ENCODE measurements around the gene PLEKHG5.
A peak's percentile ranks its signal among the peaks of the same experiment; 100 is the strongest.

The PLEKHG5 gene

DNA sequence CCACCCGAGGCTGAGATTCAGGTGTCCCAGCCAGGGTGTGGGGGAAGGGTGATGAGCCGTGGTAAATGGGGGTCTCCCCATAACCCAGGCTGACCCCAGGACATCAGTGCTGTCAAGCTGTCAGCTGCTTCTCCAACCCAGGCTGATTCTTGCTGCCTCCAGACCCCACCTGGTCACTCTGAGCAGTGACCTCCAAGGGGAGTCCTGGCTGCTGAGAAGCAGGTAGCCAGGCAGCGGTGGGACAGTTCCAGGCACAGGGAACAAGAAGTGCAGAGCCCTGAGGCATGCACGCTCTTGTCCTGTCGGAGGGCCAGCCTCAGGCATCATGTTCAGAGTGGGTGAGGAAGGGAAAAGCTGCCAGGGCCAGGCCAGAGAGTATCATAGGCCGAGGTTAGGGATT is 65.8 kb downstream of the PLEKHG5 start:
- TF ChIP-seq TAF1 (IDR thresholded peaks at IDR 0.05; ENCODE audit: low read depth) (no peak; the same call in 1 of the 2 replicates), RAD21 (IDR thresholded peaks at IDR 0.05; ENCODE audit: low read depth) (no peak), CEBPB (IDR thresholded peaks at IDR 0.05) (no peak), FOXM1 (IDR thresholded peaks at IDR 0.05; ENCODE audit: borderline replicate concordance, low read depth) (no peak), YY1 (IDR thresholded peaks at IDR 0.05; ENCODE audit: low read depth) (no peak), ZBTB7A (IDR thresholded peaks at IDR 0.05; ENCODE audit: low read depth) (no peak; the same call in 1 of the 2 replicates), MAX (IDR thresholded peaks at IDR 0.05) (no peak), EGR1 (IDR thresholded peaks at IDR 0.05) (no peak), CREB1 (IDR thresholded peaks at IDR 0.05; ENCODE audit: low read depth) (no peak), NFIC (IDR thresholded peaks at IDR 0.05) (no peak), EP300 (IDR thresholded peaks at IDR 0.05; ENCODE audit: borderline replicate concordance) (no peak), TEAD4 (IDR thresholded peaks at IDR 0.05) (no peak), TCF12 (IDR thresholded peaks at IDR 0.05; ENCODE audit: low read depth) (no peak)
- TF ChIP-seq, protein P1, sequence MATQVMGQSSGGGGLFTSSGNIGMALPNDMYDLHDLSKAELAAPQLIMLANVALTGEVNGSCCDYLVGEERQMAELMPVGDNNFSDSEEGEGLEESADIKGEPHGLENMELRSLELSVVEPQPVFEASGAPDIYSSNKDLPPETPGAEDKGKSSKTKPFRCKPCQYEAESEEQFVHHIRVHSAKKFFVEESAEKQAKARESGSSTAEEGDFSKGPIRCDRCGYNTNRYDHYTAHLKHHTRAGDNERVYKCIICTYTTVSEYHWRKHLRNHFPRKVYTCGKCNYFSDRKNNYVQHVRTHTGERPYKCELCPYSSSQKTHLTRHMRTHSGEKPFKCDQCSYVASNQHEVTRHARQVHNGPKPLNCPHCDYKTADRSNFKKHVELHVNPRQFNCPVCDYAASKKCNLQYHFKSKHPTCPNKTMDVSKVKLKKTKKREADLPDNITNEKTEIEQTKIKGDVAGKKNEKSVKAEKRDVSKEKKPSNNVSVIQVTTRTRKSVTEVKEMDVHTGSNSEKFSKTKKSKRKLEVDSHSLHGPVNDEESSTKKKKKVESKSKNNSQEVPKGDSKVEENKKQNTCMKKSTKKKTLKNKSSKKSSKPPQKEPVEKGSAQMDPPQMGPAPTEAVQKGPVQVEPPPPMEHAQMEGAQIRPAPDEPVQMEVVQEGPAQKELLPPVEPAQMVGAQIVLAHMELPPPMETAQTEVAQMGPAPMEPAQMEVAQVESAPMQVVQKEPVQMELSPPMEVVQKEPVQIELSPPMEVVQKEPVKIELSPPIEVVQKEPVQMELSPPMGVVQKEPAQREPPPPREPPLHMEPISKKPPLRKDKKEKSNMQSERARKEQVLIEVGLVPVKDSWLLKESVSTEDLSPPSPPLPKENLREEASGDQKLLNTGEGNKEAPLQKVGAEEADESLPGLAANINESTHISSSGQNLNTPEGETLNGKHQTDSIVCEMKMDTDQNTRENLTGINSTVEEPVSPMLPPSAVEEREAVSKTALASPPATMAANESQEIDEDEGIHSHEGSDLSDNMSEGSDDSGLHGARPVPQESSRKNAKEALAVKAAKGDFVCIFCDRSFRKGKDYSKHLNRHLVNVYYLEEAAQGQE (IDR thresholded peaks at IDR 0.05; ENCODE audit: low read depth): no peak
- TF ChIP-seq, protein P2, sequence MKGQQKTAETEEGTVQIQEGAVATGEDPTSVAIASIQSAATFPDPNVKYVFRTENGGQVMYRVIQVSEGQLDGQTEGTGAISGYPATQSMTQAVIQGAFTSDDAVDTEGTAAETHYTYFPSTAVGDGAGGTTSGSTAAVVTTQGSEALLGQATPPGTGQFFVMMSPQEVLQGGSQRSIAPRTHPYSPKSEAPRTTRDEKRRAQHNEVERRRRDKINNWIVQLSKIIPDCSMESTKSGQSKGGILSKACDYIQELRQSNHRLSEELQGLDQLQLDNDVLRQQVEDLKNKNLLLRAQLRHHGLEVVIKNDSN (IDR thresholded peaks at IDR 0.05): no peak

- TF ChIP-seq MAX (IDR thresholded peaks at IDR 0.05) (peak; percentile 67; the same call in 1 of the 2 replicates), NFIC (IDR thresholded peaks at IDR 0.05) (peak; percentile 23; the same call in 1 of the 2 replicates), TAF1 (IDR thresholded peaks at IDR 0.05; ENCODE audit: low read depth) (peak; percentile 80; the same call in 1 of the 2 replicates), CEBPB (IDR thresholded peaks at IDR 0.05) (no peak), YY1 (IDR thresholded peaks at IDR 0.05; ENCODE audit: low read depth) (0 out of 2 replicates have a peak, but pooled peaks have one; percentile 10)
These were observed 66.6 kb downstream of the PLEKHG5 start, which contains the start of gene ESPN for GRCh38 chr1:6424619-6425593. Gene ESPN, plus strand, starts transcription at chr1:6424776. Its CDS starts 180 bp downstream, at chr1:6424956.

DNA sequence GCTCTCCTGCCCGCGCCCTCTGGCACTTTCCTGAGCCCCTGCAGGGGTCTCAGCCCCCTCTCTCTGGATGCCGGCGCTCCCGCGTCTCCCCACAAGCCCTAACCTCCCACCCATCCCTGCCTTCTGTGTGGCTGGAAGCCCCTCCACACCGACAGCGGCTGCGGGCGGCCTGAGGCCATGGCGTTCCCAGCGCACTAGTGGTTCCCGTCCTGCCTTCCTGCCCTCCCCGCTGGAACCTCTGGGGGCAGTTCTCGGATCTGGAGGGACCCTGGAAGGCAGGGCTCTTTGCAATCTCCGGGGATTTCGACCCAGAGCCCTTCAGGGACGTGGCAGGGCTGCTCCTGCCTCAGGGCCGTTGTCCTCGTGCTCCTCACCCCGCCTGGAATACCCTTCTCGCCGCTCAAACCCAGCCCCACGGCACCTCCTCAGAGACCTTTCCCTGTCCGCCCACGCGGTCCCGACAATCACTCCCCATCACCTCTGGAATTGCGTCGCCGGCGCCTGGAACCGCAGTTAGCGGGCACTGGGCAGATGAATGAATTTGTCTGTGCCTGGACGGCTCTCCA is 67.4 kb downstream of the PLEKHG5 start:
- TF ChIP-seq, protein P1 (IDR thresholded peaks at IDR 0.05; ENCODE audit: low read depth): no peak
- peak; percentile 92 for TF ChIP-seq EGR1 (IDR thresholded peaks at IDR 0.05)
- 0 out of 2 replicates have a peak, but pooled peaks have one; percentile 63 for TF ChIP-seq ZBTB7A (IDR thresholded peaks at IDR 0.05; ENCODE audit: low read depth)

- TF ChIP-seq FOXM1 (IDR thresholded peaks at IDR 0.05; ENCODE audit: borderline replicate concordance, low read depth) (peak; percentile 91), YY1 (IDR thresholded peaks at IDR 0.05; ENCODE audit: low read depth) (peak; percentile 64), NFIC (IDR thresholded peaks at IDR 0.05) (peak; percentile 98), ZBTB7A (IDR thresholded peaks at IDR 0.05; ENCODE audit: low read depth) (peak; percentile 77), CREB1 (IDR thresholded peaks at IDR 0.05; ENCODE audit: low read depth) (no peak), TEAD4 (IDR thresholded peaks at IDR 0.05) (peak; percentile 98), MAX (IDR thresholded peaks at IDR 0.05) (peak; percentile 57), TCF12 (IDR thresholded peaks at IDR 0.05; ENCODE audit: low read depth) (peak; percentile 98), CEBPB (IDR thresholded peaks at IDR 0.05) (0 out of 2 replicates have a peak, but pooled peaks have one; percentile 7), RAD21 (IDR thresholded peaks at IDR 0.05; ENCODE audit: low read depth) (peak; percentile 74), EP300 (IDR thresholded peaks at IDR 0.05; ENCODE audit: borderline replicate concordance) (peak; percentile 99), EGR1 (IDR thresholded peaks at IDR 0.05) (0 out of 2 replicates have a peak, but pooled peaks have one; percentile 10), TAF1 (IDR thresholded peaks at IDR 0.05; ENCODE audit: low read depth) (0 out of 2 replicates have a peak, but pooled peaks have one; percentile 43)
- TF ChIP-seq, protein P1 (IDR thresholded peaks at IDR 0.05; ENCODE audit: low read depth): no peak
- TF ChIP-seq, protein P2 (IDR thresholded peaks at IDR 0.05): no peak; the same call in 1 of the 2 replicates
These were observed 68.0 kb downstream of the PLEKHG5 start for GRCh38 chr1:6423321-6423999.
